ENCODE results near the gene SRPK2. TPM values are rescaled to one million over a fixed set of nuclear protein-coding genes. Genes with fewer than 3 reads are reported as not detected.
"Not testable (repeated sequence)": the region's sequence is repeated elsewhere in the genome, so short reads cannot be mapped to it uniquely, and the experiment has no call there.

The SRPK2 gene
- total RNA-seq, 1 donor from 2014 or later = 54.1 TPM

GRCh38 chr7:105194959-105195358 lies 193.8 kb downstream of the SRPK2 start:
- not testable (repeated sequence) for DNase-seq (ENCODE audit: low spot score)

GRCh38 chr7:105191331-105191730 lies 197.4 kb downstream of the SRPK2 start:
- no peak for DNase-seq (ENCODE audit: low spot score)

DNA sequence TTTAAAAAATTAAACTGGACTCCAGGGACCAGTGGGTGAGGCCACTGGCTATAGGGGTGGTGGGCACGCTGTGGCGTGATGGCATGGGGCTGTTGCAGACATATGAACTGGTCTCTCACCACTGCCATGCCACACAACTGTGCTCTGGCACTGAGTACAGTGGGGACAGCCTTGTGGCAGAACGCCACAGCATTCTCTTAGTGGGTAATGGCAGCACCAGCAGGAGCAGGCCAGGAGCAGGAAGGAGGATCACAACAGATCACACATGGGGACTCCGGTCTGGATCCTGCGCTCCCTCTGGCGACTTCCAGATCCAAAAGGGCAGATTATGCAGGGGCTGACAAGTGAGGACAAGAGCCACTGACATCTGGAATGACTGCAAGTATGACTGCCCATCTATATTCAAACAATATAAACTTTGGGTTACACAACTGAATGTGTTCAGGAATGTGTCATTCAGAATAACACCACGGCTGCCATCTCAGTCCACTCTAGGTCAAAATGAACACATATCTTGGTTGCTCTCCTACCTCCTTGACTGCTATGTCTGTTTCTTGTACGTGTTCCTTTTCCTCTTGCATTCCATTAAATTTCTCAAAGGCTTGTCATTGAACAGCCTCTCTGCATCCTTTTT lies 198.7 kb downstream of the SRPK2 start:
- no peak for DNase-seq (ENCODE audit: low spot score)

GRCh38 chr7:105188201-105188600 lies 200.5 kb downstream of the SRPK2 start:
- DNase-seq (ENCODE audit: low spot score) = no peak

DNA sequence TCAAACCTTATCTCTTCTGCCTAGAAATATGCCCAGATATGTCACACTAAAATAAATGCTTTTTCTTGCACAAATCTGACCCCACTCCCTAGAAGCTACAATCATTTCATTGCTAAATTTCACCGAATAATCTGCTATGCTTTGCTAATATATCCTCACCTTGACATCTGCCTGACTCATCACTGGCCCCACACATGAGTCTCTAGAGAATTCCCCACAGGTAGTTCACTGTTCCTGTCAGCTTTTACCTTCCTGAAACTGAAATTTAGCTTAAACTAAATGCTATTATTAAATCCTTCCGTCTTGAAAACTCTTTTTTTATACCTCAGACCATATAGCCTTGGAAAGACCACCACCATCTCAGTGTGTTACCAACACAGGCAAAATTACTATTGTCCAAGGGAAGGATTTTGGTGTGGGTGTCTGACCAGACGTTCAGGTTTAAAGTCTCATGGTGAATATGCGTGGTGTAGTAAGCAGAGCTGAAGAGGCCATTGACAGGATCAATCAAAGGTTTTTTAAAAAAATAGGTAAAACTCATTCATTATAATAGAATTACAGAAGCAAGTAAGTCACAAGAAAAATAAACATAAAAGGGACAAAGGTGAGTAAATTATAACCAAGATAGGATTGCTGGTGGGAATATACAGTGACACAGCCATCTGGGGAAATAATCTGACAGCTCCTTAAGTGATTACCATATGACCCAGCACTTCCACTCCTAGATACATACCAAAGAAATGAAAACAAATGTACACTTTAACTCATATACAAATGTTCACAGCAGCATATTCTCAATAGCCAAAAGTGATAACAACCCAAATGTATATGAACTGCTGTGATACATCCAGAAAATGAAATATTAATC lies 201.2 kb downstream of the SRPK2 start:
- no peak for DNase-seq (ENCODE audit: low spot score)

GRCh38 chr7:105185290-105186010 lies 203.3 kb downstream of the SRPK2 start:
- no peak for DNase-seq (ENCODE audit: low spot score)

DNA sequence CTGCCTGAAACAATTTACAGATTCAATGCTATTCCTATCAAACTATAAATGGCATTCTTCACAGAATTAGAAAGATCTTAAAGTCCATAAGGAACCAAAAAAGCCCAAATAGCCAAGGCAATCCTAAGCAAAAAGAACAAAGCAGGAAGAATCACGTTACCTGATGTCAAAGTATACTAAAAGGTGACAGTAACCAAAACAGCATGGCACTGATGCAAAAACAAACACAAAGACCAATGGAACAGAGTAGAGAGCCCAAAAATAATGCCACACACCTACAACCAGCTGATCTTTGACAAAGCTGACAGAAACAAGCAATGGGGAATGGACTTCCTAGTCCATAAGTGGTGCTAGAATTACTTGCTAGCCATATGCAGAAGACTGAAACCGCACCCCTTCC lies 208.7 kb downstream of the SRPK2 start:
- DNase-seq (ENCODE audit: low spot score) = no peak

DNA sequence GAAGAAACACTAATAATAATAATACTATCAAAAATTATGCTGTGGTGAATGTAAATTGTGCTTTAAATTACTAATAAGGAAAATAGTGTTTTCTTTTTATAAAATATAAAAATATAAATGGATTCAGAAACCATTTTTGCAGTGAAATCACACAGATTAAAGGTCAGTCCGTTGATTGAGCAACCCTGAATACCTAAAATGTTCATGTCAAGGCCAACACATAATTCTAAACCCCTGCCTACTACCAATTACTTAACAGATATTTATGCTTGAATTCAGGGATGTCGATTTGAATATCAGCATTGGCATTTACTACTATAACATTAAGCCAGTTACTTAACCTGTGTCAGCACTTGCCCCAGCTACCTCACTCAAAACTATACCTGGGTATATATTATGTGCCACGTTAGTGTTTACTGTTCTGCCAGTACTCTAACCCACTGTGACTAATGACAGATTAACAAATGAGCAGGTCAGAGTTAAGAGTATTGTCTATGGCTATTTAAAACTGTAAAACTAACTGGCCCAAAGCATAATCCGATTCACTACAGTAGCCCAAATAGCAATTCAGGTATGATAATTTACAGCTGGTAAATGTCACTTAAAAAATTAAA lies 209.7 kb downstream of the SRPK2 start:
- DNase-seq (ENCODE audit: low spot score) = no peak

DNA sequence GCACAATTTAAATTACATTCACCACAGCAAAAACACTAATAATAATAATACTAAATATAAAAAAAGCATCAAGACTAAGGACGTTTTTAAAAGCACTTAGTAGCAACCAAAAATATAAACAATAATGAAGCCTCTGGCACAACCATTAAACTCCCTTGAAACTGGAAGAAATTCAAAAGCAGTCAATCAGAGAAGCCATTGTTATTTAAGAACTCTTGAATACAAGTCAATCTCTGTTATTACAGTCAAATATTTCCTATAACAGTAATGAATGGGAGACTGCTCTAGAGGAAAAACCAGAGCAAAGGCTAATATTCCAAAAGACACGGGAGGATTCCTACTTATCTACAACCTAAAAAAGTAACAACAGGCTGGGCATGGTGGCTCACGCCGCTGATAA lies 210.5 kb downstream of the SRPK2 start:
- no peak for DNase-seq (ENCODE audit: low spot score)

DNA sequence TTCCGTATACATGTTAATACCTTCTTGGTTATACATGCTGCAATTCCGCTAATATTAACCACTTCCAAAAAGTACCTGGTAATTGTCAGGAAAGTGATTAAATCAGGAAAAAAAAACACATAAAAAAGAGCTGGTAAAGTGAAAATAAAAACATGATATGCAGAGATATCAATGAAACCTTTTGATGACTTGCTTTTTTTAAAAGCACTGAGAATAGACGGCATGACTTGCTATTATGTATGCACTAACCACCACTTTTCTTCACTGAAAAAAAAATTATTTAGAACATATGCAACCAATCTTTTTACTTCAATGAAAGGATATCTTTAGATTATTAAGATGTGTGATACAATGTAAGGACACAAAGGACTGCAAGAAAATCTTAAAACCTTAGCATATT lies 211.7 kb downstream of the SRPK2 start:
- no peak for DNase-seq (ENCODE audit: low spot score)

DNA sequence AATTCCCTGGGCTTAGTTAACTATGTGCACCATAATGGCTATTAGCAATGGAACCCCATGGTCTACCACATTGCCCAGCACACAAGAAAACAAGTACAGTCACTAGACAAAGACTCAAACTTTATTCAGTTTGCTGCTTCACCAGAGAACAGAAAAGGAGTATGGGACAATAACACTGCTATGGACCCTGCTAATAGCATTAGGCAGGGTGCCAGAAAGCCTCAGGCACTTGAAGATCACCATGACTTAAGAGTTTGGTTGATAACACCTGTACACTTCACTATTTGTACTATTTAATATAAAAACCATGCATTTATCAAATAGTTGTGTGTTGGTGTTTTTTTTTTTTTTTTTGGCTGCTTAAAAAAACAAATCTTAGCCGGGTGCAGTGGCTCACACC lies 215.1 kb downstream of the SRPK2 start:
- DNase-seq (ENCODE audit: low spot score) = no peak

- no peak for DNase-seq (ENCODE audit: low spot score)
Measured at GRCh38 chr7:105164751-105165150, 224.0 kb downstream of the SRPK2 start.

GRCh38 chr7:105163718-105164117 lies 225.0 kb downstream of the SRPK2 start:
- no peak for DNase-seq (ENCODE audit: low spot score)

DNA sequence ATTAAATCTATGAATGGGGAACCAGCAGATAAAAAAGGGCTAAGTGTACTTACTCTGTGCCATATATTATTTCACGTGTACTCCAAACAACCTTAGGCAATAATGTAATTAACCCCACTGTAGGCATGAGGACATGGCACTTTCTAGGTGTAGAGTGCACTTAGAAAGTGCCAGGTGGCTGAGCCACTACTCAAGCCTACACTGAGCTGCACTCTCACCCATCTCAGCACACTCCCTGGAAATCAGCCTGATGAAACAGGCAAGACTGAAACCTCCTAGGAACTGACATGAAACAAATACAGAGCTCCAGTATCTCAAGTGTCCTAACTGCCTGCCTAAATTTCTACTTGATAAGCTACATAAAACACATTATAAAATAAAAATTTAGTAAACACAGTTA lies 227.4 kb downstream of the SRPK2 start:
- no peak for DNase-seq (ENCODE audit: low spot score)

DNA sequence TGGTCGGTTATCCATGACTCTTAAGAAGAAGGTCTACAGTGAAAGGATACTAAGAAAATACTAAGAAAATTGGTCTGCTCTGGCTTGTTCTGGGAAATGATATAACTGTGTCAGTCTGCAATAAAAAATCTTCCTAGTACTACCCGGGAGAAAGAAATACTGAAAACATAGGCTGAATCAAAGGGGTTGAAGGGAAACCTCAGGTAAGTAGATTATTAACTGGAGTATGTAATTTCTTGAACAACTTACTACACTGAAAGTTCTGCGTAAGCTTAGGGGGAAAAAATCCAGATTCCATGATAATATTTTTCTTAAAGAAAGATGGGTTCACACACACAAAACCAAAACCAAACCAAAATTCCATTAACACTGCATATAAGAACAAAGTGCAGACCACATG lies 231.4 kb downstream of the SRPK2 start:
- DNase-seq (ENCODE audit: low spot score) = no peak

DNA sequence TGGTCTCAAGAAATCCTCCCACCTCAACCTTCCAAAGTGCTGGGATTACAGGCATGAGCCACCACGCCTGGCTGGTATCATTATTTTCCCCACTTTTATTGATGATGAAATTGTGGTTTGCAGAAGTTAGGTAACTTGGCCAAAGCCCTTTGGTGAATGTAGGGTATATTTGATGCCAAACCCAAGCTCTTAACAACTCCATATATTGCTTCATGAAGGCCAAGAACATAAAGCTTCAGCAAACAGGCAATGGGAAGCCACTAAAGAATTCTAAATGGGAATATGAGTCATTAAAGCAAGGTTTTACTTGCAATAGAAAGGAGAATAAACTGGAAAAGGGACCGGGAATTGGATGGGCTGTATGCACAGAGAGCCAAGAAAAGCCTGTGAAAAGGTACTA lies 232.0 kb downstream of the SRPK2 start:
- DNase-seq (ENCODE audit: low spot score) = no peak

DNA sequence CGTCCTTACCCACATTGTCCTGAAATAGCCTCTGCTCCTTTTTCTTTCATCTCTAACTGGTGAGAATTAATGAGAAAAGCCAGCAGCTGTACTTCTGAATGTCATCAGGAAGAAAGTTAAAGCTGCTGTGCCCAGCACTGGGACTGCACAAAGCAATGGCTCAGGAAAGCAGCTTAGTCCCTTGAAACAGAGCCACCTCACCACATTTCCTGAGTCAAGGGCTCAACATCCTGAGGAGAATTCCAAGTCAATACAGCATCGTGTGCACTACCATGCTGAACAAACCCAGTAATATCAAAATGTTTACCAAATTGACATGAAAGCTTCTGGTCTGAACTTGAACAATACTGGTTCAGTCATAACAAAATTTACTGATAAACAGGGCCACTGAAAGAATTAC lies 234.6 kb downstream of the SRPK2 start:
- no peak for DNase-seq (ENCODE audit: low spot score)

- no peak for DNase-seq (ENCODE audit: low spot score)
Measured at GRCh38 chr7:105153531-105153930, 235.2 kb downstream of the SRPK2 start.

GRCh38 chr7:105151152-105151551 lies 237.6 kb downstream of the SRPK2 start:
- no peak for DNase-seq (ENCODE audit: low spot score)

GRCh38 chr7:105149827-105150226 lies 238.9 kb downstream of the SRPK2 start:
- DNase-seq (ENCODE audit: low spot score) = no peak

GRCh38 chr7:105141068-105141467 lies 247.7 kb downstream of the SRPK2 start:
- no peak for DNase-seq (ENCODE audit: low spot score)

GRCh38 chr7:105139381-105139780 lies 249.3 kb downstream of the SRPK2 start:
- no peak for DNase-seq (ENCODE audit: low spot score)
